Ishikawa (cell line): ENCODE data around the gene HDGFL2.

Experiments used
- CEBPB ChIP-seq: IDR thresholded peaks from 2 replicates; pipeline ENCODE4 v1.6.1; 2012
- CREB1 ChIP-seq: IDR thresholded peaks from 2 replicates; pipeline ENCODE4 v1.6.1; 2012; ENCODE audit warnings: low read depth
- EGR1 ChIP-seq: IDR thresholded peaks from 2 replicates; pipeline ENCODE4 v1.6.1; 2012
- EP300 ChIP-seq: IDR thresholded peaks from 2 replicates; pipeline ENCODE4 v1.6.1; 2012; ENCODE audit warnings: borderline replicate concordance
- FOXM1 ChIP-seq: IDR thresholded peaks from 2 replicates; pipeline ENCODE4 v1.6.1; 2012; ENCODE audit warnings: low read depth, borderline replicate concordance
- NFIC ChIP-seq: IDR thresholded peaks from 2 replicates; pipeline ENCODE4 v1.6.1; 2012
- RAD21 ChIP-seq: IDR thresholded peaks from 2 replicates; pipeline ENCODE4 v1.6.1; 2012; ENCODE audit warnings: low read depth
- TAF1 ChIP-seq: IDR thresholded peaks from 2 replicates; pipeline ENCODE4 v1.6.1; 2012; ENCODE audit warnings: low read depth, mild to moderate bottlenecking
- TCF12 ChIP-seq: IDR thresholded peaks from 2 replicates; pipeline ENCODE4 v1.6.1; 2012; ENCODE audit warnings: low read depth
- TEAD4 ChIP-seq: IDR thresholded peaks from 2 replicates; pipeline ENCODE4 v1.6.1; 2012
- YY1 ChIP-seq: IDR thresholded peaks from 2 replicates; pipeline ENCODE4 v1.6.1; 2012; ENCODE audit warnings: low read depth
- ZBTB7A ChIP-seq: IDR thresholded peaks from 2 replicates; pipeline ENCODE4 v1.6.1; 2012; ENCODE audit warnings: low read depth
- TF ChIP-seq, protein P1 (sequence below): IDR thresholded peaks from 2 replicates; pipeline ENCODE4 v1.6.1; 2012; ENCODE audit warnings: low read depth, mild to moderate bottlenecking
- TF ChIP-seq, protein P2 (sequence below): IDR thresholded peaks from 2 replicates; pipeline ENCODE4 v1.6.1; 2012
- TF ChIP-seq, protein P3 (sequence below): IDR thresholded peaks from 2 replicates; pipeline ENCODE4 v1.6.1; 2012

Gene HDGFL2

DNA sequence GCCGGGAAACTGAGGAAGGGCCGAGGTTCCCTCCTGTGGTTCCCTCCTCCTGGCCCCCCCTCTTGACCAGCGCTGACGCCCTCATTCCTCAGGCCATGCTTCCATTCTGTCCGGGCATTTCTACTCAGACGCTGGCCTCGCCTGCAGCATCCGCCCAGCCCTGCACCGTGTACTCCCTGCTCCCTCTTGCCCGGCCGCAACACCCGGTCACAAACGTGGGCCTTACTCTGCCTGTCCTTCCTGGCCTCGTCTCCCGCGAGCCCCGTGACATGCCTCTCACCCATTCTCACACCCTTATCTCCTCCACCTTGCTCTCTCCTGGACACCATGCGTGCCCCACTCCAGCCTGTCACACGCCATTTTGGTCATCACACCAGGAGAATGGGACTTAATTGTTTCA, 11.3 kb downstream of the HDGFL2 start:
- TF ChIP-seq, protein P1, sequence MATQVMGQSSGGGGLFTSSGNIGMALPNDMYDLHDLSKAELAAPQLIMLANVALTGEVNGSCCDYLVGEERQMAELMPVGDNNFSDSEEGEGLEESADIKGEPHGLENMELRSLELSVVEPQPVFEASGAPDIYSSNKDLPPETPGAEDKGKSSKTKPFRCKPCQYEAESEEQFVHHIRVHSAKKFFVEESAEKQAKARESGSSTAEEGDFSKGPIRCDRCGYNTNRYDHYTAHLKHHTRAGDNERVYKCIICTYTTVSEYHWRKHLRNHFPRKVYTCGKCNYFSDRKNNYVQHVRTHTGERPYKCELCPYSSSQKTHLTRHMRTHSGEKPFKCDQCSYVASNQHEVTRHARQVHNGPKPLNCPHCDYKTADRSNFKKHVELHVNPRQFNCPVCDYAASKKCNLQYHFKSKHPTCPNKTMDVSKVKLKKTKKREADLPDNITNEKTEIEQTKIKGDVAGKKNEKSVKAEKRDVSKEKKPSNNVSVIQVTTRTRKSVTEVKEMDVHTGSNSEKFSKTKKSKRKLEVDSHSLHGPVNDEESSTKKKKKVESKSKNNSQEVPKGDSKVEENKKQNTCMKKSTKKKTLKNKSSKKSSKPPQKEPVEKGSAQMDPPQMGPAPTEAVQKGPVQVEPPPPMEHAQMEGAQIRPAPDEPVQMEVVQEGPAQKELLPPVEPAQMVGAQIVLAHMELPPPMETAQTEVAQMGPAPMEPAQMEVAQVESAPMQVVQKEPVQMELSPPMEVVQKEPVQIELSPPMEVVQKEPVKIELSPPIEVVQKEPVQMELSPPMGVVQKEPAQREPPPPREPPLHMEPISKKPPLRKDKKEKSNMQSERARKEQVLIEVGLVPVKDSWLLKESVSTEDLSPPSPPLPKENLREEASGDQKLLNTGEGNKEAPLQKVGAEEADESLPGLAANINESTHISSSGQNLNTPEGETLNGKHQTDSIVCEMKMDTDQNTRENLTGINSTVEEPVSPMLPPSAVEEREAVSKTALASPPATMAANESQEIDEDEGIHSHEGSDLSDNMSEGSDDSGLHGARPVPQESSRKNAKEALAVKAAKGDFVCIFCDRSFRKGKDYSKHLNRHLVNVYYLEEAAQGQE: no peak
- TF ChIP-seq TCF12 (no peak), EP300 (no peak), NFIC (no peak)
- TF ChIP-seq, protein P2, sequence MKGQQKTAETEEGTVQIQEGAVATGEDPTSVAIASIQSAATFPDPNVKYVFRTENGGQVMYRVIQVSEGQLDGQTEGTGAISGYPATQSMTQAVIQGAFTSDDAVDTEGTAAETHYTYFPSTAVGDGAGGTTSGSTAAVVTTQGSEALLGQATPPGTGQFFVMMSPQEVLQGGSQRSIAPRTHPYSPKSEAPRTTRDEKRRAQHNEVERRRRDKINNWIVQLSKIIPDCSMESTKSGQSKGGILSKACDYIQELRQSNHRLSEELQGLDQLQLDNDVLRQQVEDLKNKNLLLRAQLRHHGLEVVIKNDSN: no peak

DNA sequence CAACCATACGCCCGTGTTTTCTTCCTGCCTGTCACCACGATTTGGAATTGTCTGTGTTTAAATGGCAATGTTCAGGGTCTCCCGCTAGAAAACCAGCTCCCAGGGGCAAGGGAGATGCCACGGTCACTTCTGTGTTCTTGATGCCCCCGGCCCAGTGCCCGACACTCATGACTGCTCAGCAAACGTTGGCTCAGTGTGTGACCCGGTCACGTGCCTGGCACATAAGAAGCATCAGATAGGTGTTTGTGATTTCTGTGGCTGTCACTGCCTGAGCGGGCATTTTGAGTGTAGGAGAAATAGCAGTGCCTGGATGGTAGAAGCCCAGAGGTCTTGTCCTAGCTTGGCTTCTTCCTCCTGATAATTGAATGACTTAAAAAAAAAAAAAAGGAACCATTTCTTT, 15.5 kb downstream of the HDGFL2 start:
- TF ChIP-seq YY1 (no peak), EP300 (no peak), TEAD4 (no peak), EGR1 (no peak), TAF1 (no peak), FOXM1 (no peak), CEBPB (no peak), RAD21 (no peak), CREB1 (no peak), ZBTB7A (no peak), TCF12 (no peak), NFIC (no peak)
- TF ChIP-seq, protein P3, sequence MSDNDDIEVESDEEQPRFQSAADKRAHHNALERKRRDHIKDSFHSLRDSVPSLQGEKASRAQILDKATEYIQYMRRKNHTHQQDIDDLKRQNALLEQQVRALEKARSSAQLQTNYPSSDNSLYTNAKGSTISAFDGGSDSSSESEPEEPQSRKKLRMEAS: no peak
- TF ChIP-seq, protein P2: no peak

DNA sequence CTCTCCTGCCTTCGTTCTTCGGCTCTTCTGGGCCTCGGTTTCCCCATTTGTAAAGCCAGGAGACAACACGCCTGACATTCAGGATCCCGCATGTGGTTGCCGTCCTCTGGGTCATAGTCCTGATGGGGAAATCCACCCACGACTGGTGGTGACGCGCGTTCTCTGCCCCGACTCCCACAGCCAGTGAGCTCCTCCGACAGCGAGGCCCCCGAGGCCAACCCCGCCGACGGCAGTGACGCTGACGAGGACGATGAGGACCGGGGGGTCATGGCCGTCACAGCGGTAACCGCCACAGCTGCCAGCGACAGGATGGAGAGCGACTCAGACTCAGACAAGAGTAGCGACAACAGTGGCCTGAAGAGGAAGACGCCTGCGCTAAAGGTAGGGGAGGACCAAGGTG, 16.4 kb downstream of the HDGFL2 start:
- TF ChIP-seq EP300 (no peak), NFIC (no peak), FOXM1 (no peak), CEBPB (no peak), TEAD4 (no peak), EGR1 (no peak), YY1 (no peak), TCF12 (no peak), CREB1 (no peak)
- TF ChIP-seq, protein P1: no peak
- TF ChIP-seq, protein P3: no peak

DNA sequence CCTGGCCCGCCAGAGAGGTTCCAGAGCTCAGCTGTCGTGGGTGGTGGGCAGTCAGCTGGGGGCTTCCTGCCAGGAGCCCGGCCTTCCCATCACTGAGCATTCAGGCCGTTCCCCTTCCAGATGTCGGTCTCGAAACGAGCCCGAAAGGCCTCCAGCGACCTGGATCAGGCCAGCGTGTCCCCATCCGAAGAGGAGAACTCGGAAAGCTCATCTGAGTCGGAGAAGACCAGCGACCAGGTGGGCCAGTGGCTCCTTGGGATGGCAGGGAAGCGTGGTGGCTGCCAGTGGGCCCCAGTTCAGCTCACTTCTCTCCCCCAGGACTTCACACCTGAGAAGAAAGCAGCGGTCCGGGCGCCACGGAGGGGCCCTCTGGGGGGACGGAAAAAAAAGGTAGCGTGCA, 19.3 kb downstream of the HDGFL2 start:
- TF ChIP-seq TCF12 (no peak), TEAD4 (no peak), TAF1 (no peak), CEBPB (no peak), ZBTB7A (no peak), EGR1 (no peak), RAD21 (no peak)
- TF ChIP-seq, protein P2: no peak

DNA sequence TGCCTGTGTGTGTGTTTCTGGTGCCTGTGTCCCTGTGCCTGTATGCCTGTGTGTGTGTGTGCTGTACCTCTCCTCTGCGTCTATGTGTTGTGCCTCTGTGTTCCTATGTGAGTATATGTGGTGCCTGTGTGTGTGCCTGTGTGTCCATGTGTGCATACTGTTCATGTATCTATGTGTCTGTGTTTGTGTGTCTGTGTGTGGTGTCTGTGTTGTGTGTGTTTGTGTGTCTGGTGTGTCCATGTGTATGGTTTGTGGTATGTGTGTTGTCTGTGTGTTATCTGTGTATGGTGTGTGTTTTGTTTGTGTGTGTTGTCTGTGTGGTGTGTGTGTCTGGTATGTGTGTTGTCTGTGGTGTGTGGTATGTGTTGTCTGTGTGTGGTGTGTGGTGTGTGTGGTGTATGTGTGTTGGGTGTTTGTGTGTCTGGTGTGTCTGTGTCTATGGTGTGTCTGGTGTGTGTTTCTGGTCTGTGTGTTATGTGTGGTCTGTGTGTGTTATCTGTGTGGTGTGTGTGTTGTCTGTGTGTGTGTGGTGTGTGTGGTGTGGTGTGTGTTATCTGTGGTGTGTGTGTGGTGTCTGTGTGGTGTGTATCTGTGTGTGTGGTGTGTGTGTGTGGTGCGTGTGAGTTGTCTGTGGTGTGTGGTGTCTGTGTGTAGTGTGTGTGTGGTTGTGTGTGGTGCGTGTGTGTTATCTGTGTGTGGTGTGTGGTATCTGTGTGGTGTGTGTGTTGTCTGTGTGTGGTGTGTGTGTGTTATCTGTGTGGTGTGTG, 20.4 kb downstream of the HDGFL2 start:
- TF ChIP-seq, protein P3: no peak
- TF ChIP-seq ZBTB7A: no peak
- no peak for TF ChIP-seq YY1
- no peak for TF ChIP-seq TEAD4
